Mucosa of descending colon (tissue), 3 donors: ENCODE measurements around the gene POPDC2. TPM values are rescaled to one million over a fixed set of nuclear protein-coding genes. Genes with fewer than 3 reads are reported as not detected.
A peak's percentile ranks its signal among the peaks of the same experiment; 100 is the strongest.

ENCODE experiments used
- ATAC-seq: fragments of 200-7000 bp; cut with Tn5 transposase; one replicate; pipeline ENCODE4 v1.9.1; 2020; ENCODE audit warnings: mild to moderate bottlenecking, moderate library complexity
- DNase-seq, 3 donors: peaks; one replicate each; pipeline ENCODE4 v3.0.0-alpha.2; 2020
- H3K36me3 ChIP-seq: fragments of 200-600 bp; one replicate; pipeline ENCODE4 v1.8.0; 2021; ENCODE audit warnings: low read depth, mild to moderate bottlenecking
- H3K4me1 ChIP-seq: fragments of 200-600 bp; one replicate; pipeline ENCODE4 v1.8.0; 2021; ENCODE audit warnings: low read depth, mild to moderate bottlenecking
- H3K4me3 ChIP-seq: fragments of 200-600 bp; one replicate; pipeline ENCODE4 v1.8.0; 2021; ENCODE audit warnings: mild to moderate bottlenecking
- H3K9me3 ChIP-seq: fragments of 200-600 bp; one replicate; pipeline ENCODE4 v1.8.0; 2021; ENCODE audit warnings: mild to moderate bottlenecking
- CTCF ChIP-seq: fragments of 200-600 bp; IDR thresholded peaks from one replicate; pipeline ENCODE4 v1.8.0; 2022; ENCODE audit warnings: antibody characterized with exemption, mild to moderate bottlenecking
- intact Hi-C, 2 donors: fragments of 100-400 bp; cut with DNase I in 1 of 2; cut with micrococcal nuclease in 1 of 2; formaldehyde crosslinking; loops; one replicate each; pipeline versions ENCODE4 v1.11.0 to v1.11.1; 2022; cut with DNase I, micrococcal nuclease
- total RNA-seq, 3 donors: library from RNA; stranded (reverse); fragmentation: NEBNext Ultra II Directional in 2 of 3; extraction: Animal tissue kit (Norgen Biotek cat#: 25700) in 2 of 3; gene quantifications; one replicate each; pipeline versions ENCODE4 v1.2.1 to v1.2.4, GENCODE V29; 2021 to 2023
- donor health status: DM: no; HTN: no; CAD: no; lungs with moderate emphysema.
- donor health status: DM: no; HTN: no; CAD: no.
- donor health status: DM: no; HTN: yes; CAD: no.

POPDC2 gene
- total RNA-seq, 3 donors from 2014 or later, result 4.2 to 89.0 (median 7.1) TPM

- Histone ChIP-seq H3K4me3 (no peak overlapping the region), H3K4me1 (peaks cover 13% of the 10 kb centered on the region), H3K9me3 (no peaks in the 10 kb centered on the region), H3K36me3 (no peaks in the 10 kb centered on the region)
- DNase-seq, result no peak
- TF ChIP-seq CTCF, result no peak
- no peak for ATAC-seq
- intact Hi-C loops, result no loop called here
These were observed 14.9 kb upstream of the POPDC2 start for GRCh38 chr3:119675188-119675874.

GRCh38 chr3:119673875-119674274 lies 13.5 kb upstream of the POPDC2 start:
- intact Hi-C loops, result no loop called here
- H3K4me1 ChIP-seq, result peaks cover 13% of the 10 kb centered on the region
- ATAC-seq, result no peak
- H3K4me3 ChIP-seq, result no peak overlapping the region
- no peaks in the 10 kb centered on the region for H3K9me3 ChIP-seq
- TF ChIP-seq CTCF, result no peak
- no peaks in the 10 kb centered on the region for H3K36me3 ChIP-seq
- DNase-seq, result peak in 1 of 3 donors; percentile 52

- no peak for TF ChIP-seq CTCF
- DNase-seq (no peak), ATAC-seq (no peak)
- Histone ChIP-seq H3K4me3 (no peak overlapping the region), H3K4me1 (peaks cover 13% of the 10 kb centered on the region), H3K36me3 (no peaks in the 10 kb centered on the region), H3K9me3 (no peaks in the 10 kb centered on the region)
- intact Hi-C loops, result no loop called here
These were observed 12.4 kb upstream of the POPDC2 start for GRCh38 chr3:119672776-119673175.

GRCh38 chr3:119669906-119670570 lies 9.6 kb upstream of the POPDC2 start:
- no peak for ATAC-seq
- no peak for DNase-seq
- Histone ChIP-seq H3K4me3 (no peak overlapping the region), H3K36me3 (no peaks in the 10 kb centered on the region), H3K9me3 (no peaks in the 10 kb centered on the region), H3K4me1 (no peaks in the 10 kb centered on the region)
- no peak for TF ChIP-seq CTCF
- intact Hi-C loops, result no loop called here

GRCh38 chr3:119665954-119666559 lies 5.7 kb upstream of the POPDC2 start:
- intact Hi-C loops, result no loop called here
- no peak overlapping the region for H3K4me3 ChIP-seq
- no peaks in the 10 kb centered on the region for H3K9me3 ChIP-seq
- no peaks in the 10 kb centered on the region for H3K36me3 ChIP-seq
- no peak for TF ChIP-seq CTCF
- DNase-seq, result no peak
- ATAC-seq, result no peak
- H3K4me1 ChIP-seq, result no peaks in the 10 kb centered on the region
